ENCODE measurements around the gene CARNS1. TPM values are rescaled to one million over a fixed set of nuclear protein-coding genes. Genes with fewer than 3 reads are reported as not detected.

CARNS1 gene
- total and polyA plus RNA-seq, 9 of the 15 experiments (the other 6 are each of a cell fraction or from before 2014, with no cell fraction given) = 0.01 to 0.18 (median 0.06) TPM; not detected in 3

GRCh38 chr11:67391304-67392182, 23.9 kb upstream of the CARNS1 start, which contains the start of gene RAD9A (continued):
- TF ChIP-seq ARID3A (IDR thresholded peaks at IDR 0.05; ENCODE audit: borderline replicate concordance, low read depth, low read length) = no peak
- no peak for TF ChIP-seq SIRT6 (IDR thresholded peaks at IDR 0.05; ENCODE audit: low read depth, low read length)
- 0 out of 2 replicates have a peak, but pooled peaks have one; percentile 13 for TF ChIP-seq NFIC (IDR thresholded peaks at IDR 0.05)
- peak in 1 of 2 experiments; percentile 65; a peak in 1 of 4 replicates for TF ChIP-seq NONO (IDR thresholded peaks at IDR 0.05; ENCODE audit: low read depth in 2 of 2, low read length in 1 of 2)
- TF ChIP-seq ZNF140 (CRISPR knock-in tag; IDR thresholded peaks at IDR 0.05) = no peak
- TF ChIP-seq ZNF239 (CRISPR knock-in tag; IDR thresholded peaks at IDR 0.05) = no peak; the same call in 1 of the 2 replicates
- peak; percentile 60 for TF ChIP-seq ZBTB12 (CRISPR knock-in tag; IDR thresholded peaks at IDR 0.05)
- peak; percentile 41 for TF ChIP-seq POLR2B (IDR thresholded peaks at IDR 0.05; ENCODE audit: low read depth, partially characterized antibody)
- TF ChIP-seq NFE2L1 (tag; IDR thresholded peaks at IDR 0.05; ENCODE audit: borderline replicate concordance, low read depth) = no peak
- no peak for TF ChIP-seq ZNF444 (CRISPR knock-in tag; IDR thresholded peaks at IDR 0.05)
- TF ChIP-seq CEBPG (CRISPR knock-in tag; IDR thresholded peaks at IDR 0.05) = peak; percentile 24; the same call in 1 of the 2 replicates
- no peak for TF ChIP-seq CEBPG (tag; conservative IDR thresholded peaks at IDR 0.05 in 1 of 2, IDR thresholded peaks at IDR 0.05 in 1 of 2)
- TF ChIP-seq HNRNPL (IDR thresholded peaks at IDR 0.05; ENCODE audit: low read depth, low read length) = peak; percentile 67; the same call in 1 of the 2 replicates
- no peak for TF ChIP-seq CHAMP1 (IDR thresholded peaks at IDR 0.05)
- peak in 1 of 2 experiments; percentile 85; a peak in 1 of 4 replicates for TF ChIP-seq FOXA3 (CRISPR knock-in tag; conservative IDR thresholded peaks at IDR 0.05 in 1 of 2, IDR thresholded peaks at IDR 0.05 in 1 of 2)
- TF ChIP-seq, protein P1, sequence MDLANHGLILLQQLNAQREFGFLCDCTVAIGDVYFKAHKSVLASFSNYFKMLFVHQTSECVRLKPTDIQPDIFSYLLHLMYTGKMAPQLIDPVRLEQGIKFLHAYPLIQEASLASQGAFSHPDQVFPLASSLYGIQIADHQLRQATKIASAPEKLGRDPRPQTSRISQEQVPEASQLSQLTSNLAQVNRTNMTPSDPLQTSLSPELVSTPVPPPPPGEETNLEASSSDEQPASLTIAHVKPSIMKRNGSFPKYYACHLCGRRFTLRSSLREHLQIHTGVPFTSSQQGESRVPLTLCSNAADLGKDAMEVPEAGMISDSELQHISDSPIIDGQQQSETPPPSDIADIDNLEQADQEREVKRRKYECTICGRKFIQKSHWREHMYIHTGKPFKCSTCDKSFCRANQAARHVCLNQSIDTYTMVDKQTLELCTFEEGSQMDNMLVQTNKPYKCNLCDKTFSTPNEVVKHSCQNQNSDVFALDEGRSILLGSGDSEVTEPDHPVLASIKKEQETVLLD (IDR thresholded peaks at IDR 0.05) = no peak
- no peak for TF ChIP-seq PTRF (tag; IDR thresholded peaks at IDR 0.05)

All from K562 (cell line).